HepG2 (cell line): ENCODE data around the gene NCOA6. TPM values are rescaled to one million over a fixed set of nuclear protein-coding genes. Genes with fewer than 3 reads are reported as not detected.

Experiments used
- ARID3A ChIP-seq: IDR thresholded peaks from 2 replicates; pipeline ENCODE4 v1.6.1; 2012; ENCODE audit warnings: low read depth, low read length, improper control_type of control experiment
- FOXP1 ChIP-seq, 2 experiments: fragments of 450-650 bp in 1 of 2; IDR thresholded peaks; 2 replicates each; pipeline ENCODE4 v1.6.1; 2017 to 2018; ENCODE audit warnings: antibody characterized with exemption in 1 of 2
- GZF1 ChIP-seq: sonication (generic); formaldehyde crosslinking; IDR thresholded peaks from 2 replicates; pipeline ENCODE4 v1.5.1; 2020; ENCODE audit warnings: mild to moderate bottlenecking, missing genetic modification reagents
- IRF2 ChIP-seq: IDR thresholded peaks from 2 replicates; pipeline ENCODE4 v1.6.1; 2018; ENCODE audit warnings: missing genetic modification reagents, missing compliant biosample characterization
- KLF12 ChIP-seq: sonication (generic); formaldehyde crosslinking; IDR thresholded peaks from 2 replicates; pipeline ENCODE4 v1.4.0; 2020; ENCODE audit warnings: missing genetic modification reagents, borderline replicate concordance
- MBD4 ChIP-seq: IDR thresholded peaks from 2 replicates; pipeline ENCODE4 v1.6.1; 2012; ENCODE audit warnings: low read length, inconsistent platforms, borderline replicate concordance
- SSRP1 ChIP-seq: IDR thresholded peaks from 2 replicates; pipeline ENCODE4 v1.6.1; 2016; ENCODE audit warnings: control low read depth
- STAT6 ChIP-seq: sonication (generic); formaldehyde crosslinking; IDR thresholded peaks from 2 replicates; pipeline ENCODE4 v1.4.0; 2020; ENCODE audit warnings: missing genetic modification reagents, mild to moderate bottlenecking, borderline replicate concordance
- ZBTB40 ChIP-seq, 2 experiments: fragments of 450-650 bp in 1 of 2; sonication (generic) in 1 of 2; formaldehyde crosslinking in 1 of 2; IDR thresholded peaks; 2 replicates each; pipeline versions ENCODE4 v1.6.1 to v1.8.0; 2016 to 2022; ENCODE audit warnings: antibody characterized with exemption in 1 of 2, mild to moderate bottlenecking in 1 of 2, missing genetic modification reagents in 1 of 2
- ZBTB7B ChIP-seq: sonication (generic); formaldehyde crosslinking; IDR thresholded peaks from 2 replicates; pipeline ENCODE4 v1.4.0; 2020; ENCODE audit warnings: missing genetic modification reagents
- ZFY ChIP-seq: sonication (generic); formaldehyde crosslinking; IDR thresholded peaks from 2 replicates; pipeline ENCODE4 v1.4.0; 2020; ENCODE audit warnings: missing genetic modification reagents
- ZNF230 ChIP-seq: sonication (generic); formaldehyde crosslinking; IDR thresholded peaks from 2 replicates; pipeline ENCODE4 v1.4.0; 2020; ENCODE audit warnings: mild to moderate bottlenecking, missing genetic modification reagents
- ZNF34 ChIP-seq: sonication (generic); formaldehyde crosslinking; IDR thresholded peaks from 2 replicates; pipeline ENCODE4 v1.4.0; 2020; ENCODE audit warnings: mild to moderate bottlenecking, missing genetic modification reagents, borderline replicate concordance
- ZNF362 ChIP-seq: sonication (generic); formaldehyde crosslinking; IDR thresholded peaks from 2 replicates; pipeline ENCODE4 v1.4.0; 2020; ENCODE audit warnings: missing genetic modification reagents, mild to moderate bottlenecking, borderline replicate concordance
- polyA plus RNA-seq, 8 experiments: library from polyadenylated mRNA; depleted of rRNA in 3 of 8; stranded (reverse) in 7 of 8; unstranded in 1 of 8; fragments of >200 nt; fragmentation: Illumina TruSeq in 4 of 8; extraction: Trizol in 4 of 8; gene quantifications; 2 replicates each; pipeline versions ENCODE4 v1.2.1 to v1.2.3, GENCODE V29; 2011 to 2016; ENCODE audit warnings: low read depth in 4 of 8, missing spikeins in 1 of 8, mixed read lengths in 1 of 8; ENCODE audit not compliant: insufficient read depth in 1 of 8
- total RNA-seq, 5 experiments: library from RNA; depleted of rRNA; stranded (reverse); fragments of >200 nt; fragmentation: Illumina TruSeq; extraction: Trizol; gene quantifications; 2 replicates each; pipeline ENCODE4 v1.2.3, GENCODE V29; 2016; ENCODE audit warnings: low read depth in 1 of 5

Gene NCOA6
- total and polyA plus RNA-seq, 2 of the 13 experiments (the other 11 are each of a cell fraction or from before 2014, with no cell fraction given) = 11.2 to 29.3 TPM

- TF ChIP-seq IRF2 = peak; percentile 38; the same call in 1 of the 2 replicates
- TF ChIP-seq ZBTB40 (IDR thresholded peaks at IDR 0.05) = no peak
- 0 out of 2 replicates have a peak, but pooled peaks have one; percentile 48 for TF ChIP-seq ZBTB40 (CRISPR knock-in tag; IDR thresholded peaks at IDR 0.05)
- no peak for TF ChIP-seq KLF12 (CRISPR knock-in tag)
- TF ChIP-seq ZNF34 (CRISPR knock-in tag) = no peak
- peak; percentile 8; the same call in 1 of the 2 replicates for TF ChIP-seq ZBTB7B (CRISPR knock-in tag)
- TF ChIP-seq ARID3A = 0 out of 2 replicates have a peak, but pooled peaks have one; percentile 13
- TF ChIP-seq ZNF230 (CRISPR knock-in tag) = no peak; the same call in 1 of the 2 replicates
- no peak for TF ChIP-seq ZFY (CRISPR knock-in tag)
- TF ChIP-seq STAT6 (CRISPR knock-in tag) = no peak
- no peak for TF ChIP-seq FOXP1 (IDR thresholded peaks at IDR 0.05)
- peak; percentile 78 for TF ChIP-seq FOXP1 (CRISPR knock-in tag; IDR thresholded peaks at IDR 0.05)
- no peak for TF ChIP-seq GZF1 (CRISPR knock-in tag)
- TF ChIP-seq MBD4 = no peak; the same call in 1 of the 2 replicates
- TF ChIP-seq ZNF362 (CRISPR knock-in tag) = peak; percentile 98
- no peak for TF ChIP-seq SSRP1 (CRISPR knock-in tag)
These were observed 112.8 kb downstream of the NCOA6 start (continued) for GRCh38 chr20:34712525-34713192.
